GM12878 (cell line): ENCODE data around the gene DCTPP1. TPM values are rescaled to one million over a fixed set of nuclear protein-coding genes. Genes with fewer than 3 reads are reported as not detected.

Experiments used
- ATAC-seq: fragments of 200-7000 bp; cut with Tn5 transposase; 3 replicates; pipeline ENCODE4 v1.9.1; 2020; ENCODE audit warnings: mild to moderate bottlenecking, moderate library complexity
- BruUV-seq: library from RNA; stranded (reverse); fragments of 400-500 nt; replicated peaks from 2 replicates; lab custom pipeline; 2021; lab: Mats Ljungman, UMichigan
- CTCF ChIA-PET: fragments of 300-600 bp; sonication (Branson Sonifier 250); formaldehyde crosslinking; extraction: SDS; loops from one replicate; lab custom pipeline; 2021; ENCODE audit warnings: inconsistent platforms; lab: Yijun Ruan, JAX
- POLR2A ChIA-PET: fragments of 350-600 bp; formaldehyde crosslinking; extraction: SDS; loops from one replicate; lab custom pipeline; 2021; ENCODE audit warnings: inconsistent platforms; lab: Charles Lee
- RAD21 ChIA-PET: fragments of 300-600 bp; sonication (Branson Sonifier 250); formaldehyde crosslinking; loops from one replicate; lab custom pipeline; 2023; ENCODE audit warnings: antibody characterized with exemption; ENCODE audit not compliant: unreplicated experiment; lab: Charles Lee
- SMC1A ChIA-PET: fragments of 300-600 bp; sonication (Branson Sonifier 250); formaldehyde crosslinking; loops from one replicate; lab custom pipeline; 2023; ENCODE audit not compliant: unreplicated experiment, uncharacterized antibody; lab: Charles Lee
- DNase-seq: peaks from one replicate; pipeline ENCODE4 v3.0.0-alpha.2; 2011; ENCODE audit warnings: low read depth, low spot score
- FAIRE-seq: peaks from 3 replicates; lab custom pipeline; 2011; peaks lifted over from hg19 to GRCh38; lab: Jason Lieb, UNC
- H2AFZ ChIP-seq: 2 replicates; pipeline ENCODE4 v1.6.0; 2011; ENCODE audit warnings: low read depth, low read length, control low read depth; ENCODE audit not compliant: control insufficient read depth
- H3K27ac ChIP-seq: 2 replicates; pipeline ENCODE4 v1.5.1; 2011; ENCODE audit warnings: control low read depth; ENCODE audit not compliant: control insufficient read depth, insufficient read depth
- H3K27me3 ChIP-seq, 2 experiments: replicated peaks in 1 of 2; 2 replicates each; pipeline versions ENCODE4 v1.6.0 to v1.6.1; 2011; ENCODE audit warnings: low read length in 1 of 2; ENCODE audit not compliant: control insufficient read depth in 2 of 2, insufficient read depth in 2 of 2
- H3K36me3 ChIP-seq, 2 experiments: 2 replicates each; pipeline ENCODE4 v1.5.1; 2011; ENCODE audit warnings: low read length in 1 of 2; ENCODE audit not compliant: control insufficient read depth in 2 of 2, insufficient read depth in 2 of 2
- H3K4me1 ChIP-seq: 2 replicates; pipeline ENCODE4 v1.6.1; 2011; ENCODE audit warnings: mild to moderate bottlenecking, low read length, moderate library complexity, mixed read lengths; ENCODE audit not compliant: control insufficient read depth, insufficient read depth
- H3K4me2 ChIP-seq: 2 replicates; pipeline ENCODE4 v1.6.0; 2011; ENCODE audit warnings: control low read depth; ENCODE audit not compliant: control insufficient read depth, insufficient read depth
- H3K4me3 ChIP-seq: fragments of 200-600 bp; sonication (generic); 2 replicates; pipeline ENCODE4 v1.5.1; 2016
- H3K79me2 ChIP-seq: 2 replicates; pipeline ENCODE4 v1.6.0; 2011; ENCODE audit warnings: low read length; ENCODE audit not compliant: control insufficient read depth, insufficient read depth
- H3K9ac ChIP-seq: 2 replicates; pipeline ENCODE4 v1.8.0; 2011; ENCODE audit warnings: low read length, control low read depth, mixed read lengths; ENCODE audit not compliant: control insufficient read depth, insufficient read depth
- H3K9me3 ChIP-seq: replicated peaks from 3 replicates; pipeline ENCODE4 v1.5.1; 2011; ENCODE audit warnings: mild to moderate bottlenecking, low read length; ENCODE audit not compliant: control insufficient read depth, insufficient read depth
- H4K20me1 ChIP-seq: 2 replicates; pipeline ENCODE4 v1.6.0; 2011; ENCODE audit not compliant: control insufficient read depth, insufficient read depth
- ASH2L ChIP-seq: fragments of 300-600, 200-600 bp; sonication (generic); IDR thresholded peaks from 2 replicates; pipeline ENCODE4 v1.6.1; 2017; ENCODE audit warnings: low read depth, mild to moderate bottlenecking, borderline replicate concordance
- ETV6 ChIP-seq, 2 experiments: fragments of 450-650 bp in 1 of 2; IDR thresholded peaks in 1 of 2; conservative IDR thresholded peaks in 1 of 2; 2 replicates each; pipeline ENCODE4 v1.6.1; 2014; ENCODE audit warnings: antibody characterized with exemption in 1 of 2, borderline replicate concordance in 1 of 2, low read depth in 1 of 2, mild to moderate bottlenecking in 1 of 2, moderate library complexity in 1 of 2
- GABPA ChIP-seq: IDR thresholded peaks from 2 replicates; pipeline ENCODE4 v1.6.1; 2014; ENCODE audit warnings: antibody characterized with exemption, low read depth, mild to moderate bottlenecking, inconsistent platforms
- RELA ChIP-seq: fragments of 450-650 bp; IDR thresholded peaks from 2 replicates; pipeline ENCODE4 v1.8.0; 2014; ENCODE audit warnings: borderline replicate concordance; ENCODE audit not compliant: partially characterized antibody
- RUNX3 ChIP-seq: IDR thresholded peaks from 2 replicates; pipeline ENCODE4 v1.6.1; 2012; ENCODE audit warnings: low read length, inconsistent platforms
- SMARCA5 ChIP-seq: fragments of 450-650 bp; IDR thresholded peaks from 2 replicates; pipeline ENCODE4 v1.6.1; 2017; ENCODE audit warnings: mild to moderate bottlenecking
- SPI1 ChIP-seq: IDR thresholded peaks from 2 replicates; pipeline ENCODE4 v1.6.1; 2011; ENCODE audit warnings: low read depth, mild to moderate bottlenecking, low read length, moderate library complexity, borderline replicate concordance; ENCODE audit not compliant: insufficient read depth
- WGBS: methylation state at CpG from one replicate; pipeline ENCODE4 v1.1.6; 2016; ENCODE audit warnings: low lambda C conversion rate; ENCODE audit not compliant: insufficient replicate concordance, insufficient coverage; ENCODE audit errors: missing lambda C conversion rate; 5-methylcytosine and 5-hydroxymethylcytosine counted together
- in situ Hi-C: fragments of 300-500 bp; cut with MboI; formaldehyde crosslinking; loops from 9 replicates; pipeline ENCODE4 v1.14.3; 2018; ENCODE audit warnings: mixed read lengths
- intact Hi-C: fragments of 100-400 bp; cut with micrococcal nuclease; formaldehyde crosslinking; loops from one replicate; pipeline ENCODE4 v1.14.2; 2022; ENCODE audit not compliant: unreplicated experiment
- polyA plus RNA-seq, 11 experiments: library from polyadenylated mRNA; depleted of rRNA in 4 of 11; unstranded in 6 of 11; stranded (reverse) in 5 of 11; fragments of >200 nt; fragmentation: Nextera tagmentation in 4 of 11; fragmentation: Illumina TruSeq in 1 of 11; extraction: Ambion mirVana in 4 of 11; extraction: Trizol in 1 of 11; gene quantifications; 1 replicate in 1 of 11; 2 replicates in 10 of 11; pipeline versions ENCODE4 v1.2.1 to v1.2.3, GENCODE V29; 2011 to 2016; ENCODE audit warnings: inconsistent platforms in 2 of 11, missing spikeins in 2 of 11, low read depth in 1 of 11
- total RNA-seq, 4 experiments: library from RNA; depleted of rRNA in 3 of 4; stranded (reverse); fragments of >200 nt in 3 of 4; fragmentation: Illumina TruSeq in 1 of 4; extraction: Trizol in 1 of 4; gene quantifications; 2 replicates each; pipeline versions ENCODE4 v1.2.1 to v1.2.3, GENCODE V29; 2013 to 2021
- TF ChIP-seq, protein P1 (sequence below): IDR thresholded peaks from 2 replicates; pipeline ENCODE4 v1.6.1; 2011; ENCODE audit warnings: mild to moderate bottlenecking, low read depth, low read length, moderate library complexity; ENCODE audit not compliant: insufficient replicate concordance
- TF ChIP-seq, protein P2 (sequence below): fragments of 450-650 bp; IDR thresholded peaks from 2 replicates; pipeline ENCODE4 v1.6.1; 2016; ENCODE audit warnings: mild to moderate bottlenecking, moderate library complexity, borderline replicate concordance
- TF ChIP-seq, protein P3 (sequence below): fragments of 450-650 bp; IDR thresholded peaks from 2 replicates; pipeline ENCODE4 v1.6.1; 2017; ENCODE audit warnings: borderline replicate concordance
- TF ChIP-seq, protein P4 (sequence below): fragments of 450-650 bp; IDR thresholded peaks from 2 replicates; pipeline ENCODE4 v1.6.1; 2016; ENCODE audit warnings: mild to moderate bottlenecking

Gene DCTPP1
- total and polyA plus RNA-seq, 10 of the 15 experiments (the other 5 are each of a cell fraction or from before 2014, with no cell fraction given), result 72.1 to 266 (median 157) TPM

DNA sequence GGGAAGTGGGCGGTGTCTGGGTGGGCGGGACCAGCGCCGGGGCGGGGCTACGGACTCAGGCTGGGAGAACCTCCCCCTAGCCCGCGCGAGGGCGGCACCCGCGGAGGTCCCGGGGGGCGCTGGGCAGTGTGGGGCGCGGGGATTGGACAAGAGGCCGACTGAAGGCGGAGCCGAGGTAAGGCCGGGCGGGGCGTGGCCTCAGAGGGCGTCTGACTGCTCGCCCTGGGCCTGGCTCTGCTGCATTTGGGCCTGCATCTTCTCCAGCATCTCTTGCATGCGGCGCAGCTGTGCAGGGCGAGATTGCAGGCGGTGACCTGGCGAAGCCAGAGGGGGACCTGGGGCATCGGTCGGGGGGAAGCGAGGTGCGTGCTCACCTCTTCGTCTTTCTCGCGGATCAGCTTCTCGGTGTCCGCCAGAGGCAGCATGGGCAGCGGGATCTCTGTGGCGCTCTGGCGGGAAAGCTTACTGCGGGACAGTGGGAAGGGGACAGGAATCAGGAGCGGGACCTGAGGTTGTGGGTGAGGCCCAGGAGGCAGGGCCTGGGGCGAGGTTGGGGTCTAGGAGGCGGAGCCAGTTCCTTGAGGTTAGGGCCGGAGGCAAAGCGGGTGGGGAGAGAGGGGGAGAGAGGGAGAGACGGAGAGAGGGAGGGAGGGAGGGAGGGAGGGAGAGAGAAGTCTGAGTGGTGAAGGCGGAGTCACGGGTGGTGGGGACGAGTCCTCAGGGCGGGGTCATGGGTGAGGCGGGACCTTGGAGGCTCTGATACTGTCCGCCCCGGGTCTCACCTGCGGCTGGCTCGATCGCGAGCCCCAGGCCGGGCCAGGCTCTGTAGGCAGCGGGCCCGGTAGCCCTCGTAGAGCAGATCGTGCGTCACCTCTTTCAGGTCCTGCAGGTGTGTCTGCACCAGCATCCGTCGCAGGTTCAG, 51.3 kb downstream of the DCTPP1 start (continued):
- TF ChIP-seq GABPA, result no peak
- TF ChIP-seq, protein P1, sequence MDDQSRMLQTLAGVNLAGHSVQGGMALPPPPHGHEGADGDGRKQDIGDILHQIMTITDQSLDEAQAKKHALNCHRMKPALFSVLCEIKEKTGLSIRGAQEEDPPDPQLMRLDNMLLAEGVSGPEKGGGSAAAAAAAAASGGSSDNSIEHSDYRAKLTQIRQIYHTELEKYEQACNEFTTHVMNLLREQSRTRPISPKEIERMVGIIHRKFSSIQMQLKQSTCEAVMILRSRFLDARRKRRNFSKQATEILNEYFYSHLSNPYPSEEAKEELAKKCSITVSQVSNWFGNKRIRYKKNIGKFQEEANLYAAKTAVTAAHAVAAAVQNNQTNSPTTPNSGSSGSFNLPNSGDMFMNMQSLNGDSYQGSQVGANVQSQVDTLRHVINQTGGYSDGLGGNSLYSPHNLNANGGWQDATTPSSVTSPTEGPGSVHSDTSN, result no peak
- TF ChIP-seq, all 136 proteins: peak for 29

DNA sequence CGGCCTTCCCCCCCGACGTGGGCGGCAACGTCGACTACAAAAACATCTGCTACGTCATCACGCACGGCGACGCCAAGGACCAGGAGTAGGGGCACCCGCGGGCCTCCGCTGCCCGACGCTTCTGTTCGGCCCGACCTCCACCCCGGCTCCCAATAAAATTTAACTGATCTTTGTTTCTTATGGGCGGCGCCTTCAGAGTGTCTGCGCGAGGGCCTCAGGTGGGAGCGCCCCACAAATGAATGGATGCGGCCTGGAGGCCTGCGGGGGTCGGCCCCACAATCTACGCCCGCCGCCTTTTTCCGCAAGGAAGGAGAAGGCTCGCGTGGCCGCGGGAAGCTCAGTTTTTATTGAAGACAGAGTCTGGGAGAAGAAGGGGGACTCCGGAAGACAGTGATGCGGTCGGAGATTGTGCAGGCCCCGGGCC, 52.0 kb downstream of the DCTPP1 start:
- SMC1A ChIA-PET, result interaction anchor here (0.6 to 1.3 kb wide), 2 partner anchors 24 to 52 kb away, joined by 3 read pairs; partner anchors contain the start of gene DCTPP1
- no peaks in the 10 kb centered on the region for H4K20me1 ChIP-seq
- peak overlapping the region; percentile 80 for H3K4me3 ChIP-seq
- H2AFZ ChIP-seq, result peak overlapping the region; percentile 62
- no peaks in the 10 kb centered on the region for H3K27me3 ChIP-seq
- ATAC-seq (peak; percentile 60), FAIRE-seq (peak; percentile 83), DNase-seq (peak; percentile 55)
- H3K79me2 ChIP-seq, result peaks cover 27% of the 10 kb centered on the region
- 1% methylated on average over 36 of the region's 39 CpGs for WGBS
- peak overlapping the region; percentile 97 for H3K27ac ChIP-seq
- H3K9ac ChIP-seq, result peak overlapping the region; percentile 85
- no TSS peak for BruUV-seq
- POLR2A ChIA-PET, result interaction anchor here (0.5 to 1.5 kb wide), 6 partner anchors 9 to 286 kb away, joined by 3 to 4 read pairs (median 3); partner anchors contain the start of genes PRR14 and TBX6
- H3K4me2 ChIP-seq, result peak overlapping the region; percentile 92
- no peaks in the 10 kb centered on the region for H3K9me3 ChIP-seq
- H3K4me1 ChIP-seq, result peaks cover 25% of the 10 kb centered on the region
- CTCF ChIA-PET, result interaction anchor here (0.8 to 1.6 kb wide), 3 partner anchors 18 to 220 kb away, joined by 3 read pairs; no protein-coding TSS in a partner anchor
- peaks cover 0 to 4% of the 10 kb centered on the region in 2 experiments; a peak in 2 of 4 replicates for H3K36me3 ChIP-seq
- RAD21 ChIA-PET, result interaction anchor here (1.1 to 1.6 kb wide), 3 partner anchors 32 to 52 kb away, joined by 3 read pairs; partner anchors contain the start of gene DCTPP1
- in situ Hi-C loops, result no loop called here
- intact Hi-C loops, result no loop called here
- peak; percentile 64 for TF ChIP-seq RUNX3
- TF ChIP-seq RELA, result peak; percentile 30
- peak; percentile 85 for TF ChIP-seq SMARCA5
- TF ChIP-seq, protein P2, sequence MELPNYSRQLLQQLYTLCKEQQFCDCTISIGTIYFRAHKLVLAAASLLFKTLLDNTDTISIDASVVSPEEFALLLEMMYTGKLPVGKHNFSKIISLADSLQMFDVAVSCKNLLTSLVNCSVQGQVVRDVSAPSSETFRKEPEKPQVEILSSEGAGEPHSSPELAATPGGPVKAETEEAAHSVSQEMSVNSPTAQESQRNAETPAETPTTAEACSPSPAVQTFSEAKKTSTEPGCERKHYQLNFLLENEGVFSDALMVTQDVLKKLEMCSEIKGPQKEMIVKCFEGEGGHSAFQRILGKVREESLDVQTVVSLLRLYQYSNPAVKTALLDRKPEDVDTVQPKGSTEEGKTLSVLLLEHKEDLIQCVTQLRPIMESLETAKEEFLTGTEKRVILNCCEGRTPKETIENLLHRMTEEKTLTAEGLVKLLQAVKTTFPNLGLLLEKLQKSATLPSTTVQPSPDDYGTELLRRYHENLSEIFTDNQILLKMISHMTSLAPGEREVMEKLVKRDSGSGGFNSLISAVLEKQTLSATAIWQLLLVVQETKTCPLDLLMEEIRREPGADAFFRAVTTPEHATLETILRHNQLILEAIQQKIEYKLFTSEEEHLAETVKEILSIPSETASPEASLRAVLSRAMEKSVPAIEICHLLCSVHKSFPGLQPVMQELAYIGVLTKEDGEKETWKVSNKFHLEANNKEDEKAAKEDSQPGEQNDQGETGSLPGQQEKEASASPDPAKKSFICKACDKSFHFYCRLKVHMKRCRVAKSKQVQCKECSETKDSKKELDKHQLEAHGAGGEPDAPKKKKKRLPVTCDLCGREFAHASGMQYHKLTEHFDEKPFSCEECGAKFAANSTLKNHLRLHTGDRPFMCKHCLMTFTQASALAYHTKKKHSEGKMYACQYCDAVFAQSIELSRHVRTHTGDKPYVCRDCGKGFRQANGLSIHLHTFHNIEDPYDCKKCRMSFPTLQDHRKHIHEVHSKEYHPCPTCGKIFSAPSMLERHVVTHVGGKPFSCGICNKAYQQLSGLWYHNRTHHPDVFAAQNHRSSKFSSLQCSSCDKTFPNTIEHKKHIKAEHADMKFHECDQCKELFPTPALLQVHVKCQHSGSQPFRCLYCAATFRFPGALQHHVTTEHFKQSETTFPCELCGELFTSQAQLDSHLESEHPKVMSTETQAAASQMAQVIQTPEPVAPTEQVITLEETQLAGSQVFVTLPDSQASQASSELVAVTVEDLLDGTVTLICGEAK, result peak; percentile 73
- 0 out of 2 replicates have a peak, but pooled peaks have one; percentile 74 for TF ChIP-seq ASH2L
- TF ChIP-seq SPI1, result no peak; the same call in 1 of the 2 replicates
- TF ChIP-seq, protein P3, sequence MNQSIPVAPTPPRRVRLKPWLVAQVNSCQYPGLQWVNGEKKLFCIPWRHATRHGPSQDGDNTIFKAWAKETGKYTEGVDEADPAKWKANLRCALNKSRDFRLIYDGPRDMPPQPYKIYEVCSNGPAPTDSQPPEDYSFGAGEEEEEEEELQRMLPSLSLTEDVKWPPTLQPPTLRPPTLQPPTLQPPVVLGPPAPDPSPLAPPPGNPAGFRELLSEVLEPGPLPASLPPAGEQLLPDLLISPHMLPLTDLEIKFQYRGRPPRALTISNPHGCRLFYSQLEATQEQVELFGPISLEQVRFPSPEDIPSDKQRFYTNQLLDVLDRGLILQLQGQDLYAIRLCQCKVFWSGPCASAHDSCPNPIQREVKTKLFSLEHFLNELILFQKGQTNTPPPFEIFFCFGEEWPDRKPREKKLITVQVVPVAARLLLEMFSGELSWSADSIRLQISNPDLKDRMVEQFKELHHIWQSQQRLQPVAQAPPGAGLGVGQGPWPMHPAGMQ, result no peak
- TF ChIP-seq, protein P4, sequence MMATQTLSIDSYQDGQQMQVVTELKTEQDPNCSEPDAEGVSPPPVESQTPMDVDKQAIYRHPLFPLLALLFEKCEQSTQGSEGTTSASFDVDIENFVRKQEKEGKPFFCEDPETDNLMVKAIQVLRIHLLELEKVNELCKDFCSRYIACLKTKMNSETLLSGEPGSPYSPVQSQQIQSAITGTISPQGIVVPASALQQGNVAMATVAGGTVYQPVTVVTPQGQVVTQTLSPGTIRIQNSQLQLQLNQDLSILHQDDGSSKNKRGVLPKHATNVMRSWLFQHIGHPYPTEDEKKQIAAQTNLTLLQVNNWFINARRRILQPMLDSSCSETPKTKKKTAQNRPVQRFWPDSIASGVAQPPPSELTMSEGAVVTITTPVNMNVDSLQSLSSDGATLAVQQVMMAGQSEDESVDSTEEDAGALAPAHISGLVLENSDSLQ, result peak; percentile 49; the same call in 1 of the 2 replicates
- no peak for TF ChIP-seq ETV6 (conservative IDR thresholded peaks at IDR 0.05 in 1 of 2, IDR thresholded peaks at IDR 0.05 in 1 of 2; ENCODE audit: borderline replicate concordance in 1 of 2, low read depth in 1 of 2)
